ENCODE measurements around the gene ABCA13. TPM values are rescaled to one million over a fixed set of nuclear protein-coding genes. Genes with fewer than 3 reads are reported as not detected.

ABCA13 gene
- total RNA-seq, 1 experiment from 2014 or later: 0.76 TPM

GRCh38 chr7:48505466-48505865, 334.2 kb downstream of the ABCA13 start:
- H2AFZ ChIP-seq: no peak overlapping the region
- POLR2A ChIA-PET (ENCODE audit: unreplicated experiment): no interaction called here
- no peaks in the 10 kb centered on the region for H3K79me2 ChIP-seq (ENCODE audit: low read depth)
- H3K27ac ChIP-seq: no peak overlapping the region
- intact Hi-C loops (cut with micrococcal nuclease; ENCODE audit: unreplicated experiment): no loop called here
- H3K9me3 ChIP-seq (ENCODE audit: insufficient read depth, low read depth): 0 out of 2 replicates have a peak, but pooled peaks cover 5% of the 10 kb centered on the region
- H3K4me3 ChIP-seq: no peak overlapping the region
- CTCF ChIA-PET: no interaction called here
- H4K20me1 ChIP-seq (ENCODE audit: insufficient read depth): no peaks in the 10 kb centered on the region
- H3K4me2 ChIP-seq: no peak overlapping the region
- TF ChIP-seq CTCF (conservative IDR thresholded peaks at IDR 0.05) (no peak), EZH2 (IDR thresholded peaks at IDR 0.05; ENCODE audit: low read depth) (no peak)
- no peak for DNase-seq
- no peaks in the 10 kb centered on the region for H3F3A ChIP-seq (ENCODE audit: insufficient read depth, low read depth)
- BruUV-seq (replicated peaks): no TSS peak
- H3K4me1 ChIP-seq (replicated peaks; ENCODE audit: insufficient read depth): no peaks in the 10 kb centered on the region
- H3K9me2 ChIP-seq (ENCODE audit: insufficient read depth): no peaks in the 10 kb centered on the region
- H3K36me3 ChIP-seq (ENCODE audit: low read depth): no peaks in the 10 kb centered on the region
- H3K27me3 ChIP-seq (ENCODE audit: insufficient read depth, low read depth): peaks cover 55% of the 10 kb centered on the region

- ChIA-PET POLR2A (ENCODE audit: unreplicated experiment) (no interaction called here), CTCF (no interaction called here)
- Histone ChIP-seq H3K4me3 (no peak overlapping the region), H3F3A (ENCODE audit: insufficient read depth, low read depth) (no peaks in the 10 kb centered on the region), H4K20me1 (ENCODE audit: insufficient read depth) (no peaks in the 10 kb centered on the region), H2AFZ (no peak overlapping the region), H3K36me3 (ENCODE audit: low read depth) (no peaks in the 10 kb centered on the region), H3K9me3 (ENCODE audit: insufficient read depth, low read depth) (0 out of 2 replicates have a peak, but pooled peaks cover 5% of the 10 kb centered on the region), H3K27ac (no peak overlapping the region), H3K4me1 (replicated peaks; ENCODE audit: insufficient read depth) (no peaks in the 10 kb centered on the region), H3K27me3 (ENCODE audit: insufficient read depth, low read depth) (peaks cover 55% of the 10 kb centered on the region), H3K4me2 (no peak overlapping the region), H3K9me2 (ENCODE audit: insufficient read depth) (no peaks in the 10 kb centered on the region), H3K79me2 (ENCODE audit: low read depth) (no peaks in the 10 kb centered on the region)
- no peak for TF ChIP-seq CTCF (conservative IDR thresholded peaks at IDR 0.05)
- BruUV-seq (replicated peaks): no TSS peak
- DNase-seq: no peak
- intact Hi-C loops (cut with micrococcal nuclease; ENCODE audit: unreplicated experiment): no loop called here
Measured at GRCh38 chr7:48506569-48506968, 335.3 kb downstream of the ABCA13 start.

GRCh38 chr7:48511080-48511479, 339.8 kb downstream of the ABCA13 start:
- H3K4me1 ChIP-seq (replicated peaks; ENCODE audit: insufficient read depth): no peaks in the 10 kb centered on the region
- no peaks in the 10 kb centered on the region for H3K79me2 ChIP-seq (ENCODE audit: low read depth)
- no peak overlapping the region; the same call in 1 of the 2 replicates for H2AFZ ChIP-seq
- BruUV-seq (replicated peaks): no TSS peak
- no peak for DNase-seq
- no peak overlapping the region for H3K4me3 ChIP-seq
- no peaks in the 10 kb centered on the region for H3K9me2 ChIP-seq (ENCODE audit: insufficient read depth)
- no peak overlapping the region for H3K27ac ChIP-seq
- TF ChIP-seq EZH2 (IDR thresholded peaks at IDR 0.05; ENCODE audit: low read depth) (no peak), CTCF (conservative IDR thresholded peaks at IDR 0.05) (no peak)
- intact Hi-C loops (cut with micrococcal nuclease; ENCODE audit: unreplicated experiment): no loop called here
- H3K27me3 ChIP-seq (ENCODE audit: insufficient read depth, low read depth): peaks cover 75% of the 10 kb centered on the region
- ChIA-PET POLR2A (ENCODE audit: unreplicated experiment) (no interaction called here), CTCF (no interaction called here)
- H4K20me1 ChIP-seq (ENCODE audit: insufficient read depth): no peaks in the 10 kb centered on the region
- no peak overlapping the region for H3K4me2 ChIP-seq
- H3K36me3 ChIP-seq (ENCODE audit: low read depth): no peaks in the 10 kb centered on the region
- no peaks in the 10 kb centered on the region for H3K9me3 ChIP-seq (ENCODE audit: insufficient read depth, low read depth)
- H3F3A ChIP-seq (ENCODE audit: insufficient read depth, low read depth): no peaks in the 10 kb centered on the region

All from PC-9 (cell line).